Measurements from ENCODE around the gene DLST.

DLST gene

GRCh38 chr14:74897642-74898041 lies 15.9 kb downstream of the DLST start:
- DNase-seq = no peak

GRCh38 chr14:74898083-74898482 lies 16.4 kb downstream of the DLST start:
- DNase-seq = no peak

GRCh38 chr14:74898694-74899093 lies 17.0 kb downstream of the DLST start:
- DNase-seq = no peak

GRCh38 chr14:74902941-74903705 lies 21.4 kb downstream of the DLST start:
- DNase-seq = no peak

GRCh38 chr14:74904635-74905503 lies 23.2 kb downstream of the DLST start:
- DNase-seq = no peak

GRCh38 chr14:74905595-74906142 lies 24.0 kb downstream of the DLST start:
- peak; percentile 34 to 68 for DNase-seq

- no peak for DNase-seq
Observed at GRCh38 chr14:74906925-74907521, 25.3 kb downstream of the DLST start.

GRCh38 chr14:74907744-74908143 lies 26.0 kb downstream of the DLST start:
- DNase-seq = no peak

- DNase-seq = no peak
Observed at GRCh38 chr14:74908861-74909341, 27.2 kb downstream of the DLST start.

GRCh38 chr14:74909501-74909900 lies 27.8 kb downstream of the DLST start:
- no peak for DNase-seq

- DNase-seq = no peak
Observed at GRCh38 chr14:74909911-74910310, 28.2 kb downstream of the DLST start.

GRCh38 chr14:74910556-74910955 lies 28.8 kb downstream of the DLST start:
- no peak for DNase-seq

GRCh38 chr14:74911221-74911620 lies 29.5 kb downstream of the DLST start:
- no peak for DNase-seq

- DNase-seq = no peak
Observed at GRCh38 chr14:74911704-74912103, 30.0 kb downstream of the DLST start.

- DNase-seq = no peak
Observed at GRCh38 chr14:74912111-74912510, 30.4 kb downstream of the DLST start.

- DNase-seq = no peak
Observed at GRCh38 chr14:74912801-74913200, 31.1 kb downstream of the DLST start.

GRCh38 chr14:74913393-74913910 lies 31.7 kb downstream of the DLST start:
- no peak for DNase-seq

- DNase-seq = peak; percentile 50 to 67
Observed at GRCh38 chr14:74913986-74914573, 32.4 kb downstream of the DLST start.

- DNase-seq = no peak
Observed at GRCh38 chr14:74915426-74915825, 33.7 kb downstream of the DLST start.

GRCh38 chr14:74915826-74916225 lies 34.1 kb downstream of the DLST start:
- DNase-seq = no peak

- no peak for DNase-seq
Observed at GRCh38 chr14:74917178-74917543, 35.4 kb downstream of the DLST start.

GRCh38 chr14:74917646-74918081 lies 35.9 kb downstream of the DLST start:
- no peak for DNase-seq

- DNase-seq = no peak
Observed at GRCh38 chr14:74918380-74918779, 36.7 kb downstream of the DLST start.

Data from NCI-H524 (cell line).